OCI-LY3 (cell line): ENCODE measurements around the gene AGR2.

ENCODE experiments used
- H2AFZ ChIP-seq: fragments of 200-600, 300-600 bp; shearing (Covaris generic); 2 replicates; pipeline ENCODE4 v1.6.0; 2014; ENCODE audit warnings: antibody characterized with exemption, low read depth, low read length
- H3K27ac ChIP-seq: fragments of 200-600, 300-600 bp; sonication (generic); 2 replicates; pipeline ENCODE4 v1.5.1; 2014; ENCODE audit warnings: mild to moderate bottlenecking, low read length, moderate library complexity, mixed read lengths
- H3K27me3 ChIP-seq: fragments of 200-600, 300-600 bp; sonication (generic); 2 replicates; pipeline ENCODE4 v1.6.1; 2014; ENCODE audit warnings: low read depth, low read length, mixed read lengths
- H3K36me3 ChIP-seq: fragments of 200-600, 300-600 bp; sonication (generic); replicated peaks from 2 replicates; pipeline ENCODE3; 2014; ENCODE audit warnings: low read depth, low read length, mixed read lengths
- H3K4me1 ChIP-seq: fragments of 300-600, 200-600 bp; sonication (generic); 2 replicates; pipeline ENCODE4 v1.6.1; 2014; ENCODE audit warnings: low read length, mixed read lengths
- H3K4me2 ChIP-seq: fragments of 200-600, 300-600 bp; sonication (generic); 2 replicates; pipeline ENCODE4 v1.6.1; 2014; ENCODE audit warnings: low read length, mixed read lengths
- H3K4me3 ChIP-seq: fragments of 300-600, 200-600 bp; sonication (generic); 2 replicates; pipeline ENCODE4 v1.5.1; 2014; ENCODE audit warnings: antibody characterized with exemption, mild to moderate bottlenecking, low read length, moderate library complexity
- H3K79me2 ChIP-seq: fragments of 300-600, 200-600 bp; shearing (Covaris generic); 2 replicates; pipeline ENCODE4 v1.6.1; 2014; ENCODE audit warnings: mild to moderate bottlenecking, low read length, mixed read lengths
- H3K9ac ChIP-seq: fragments of 300-600, 200-600 bp; shearing (Covaris generic); 2 replicates; pipeline ENCODE4 v1.6.0; 2014; ENCODE audit warnings: mild to moderate bottlenecking, low read length, moderate library complexity
- H3K9me3 ChIP-seq: fragments of 200-600, 300-600 bp; shearing (Covaris generic); 2 replicates; pipeline ENCODE4 v1.6.1; 2014; ENCODE audit warnings: low read length, mixed read lengths; ENCODE audit not compliant: insufficient read depth
- H4K20me1 ChIP-seq: fragments of 200-600, 300-600 bp; sonication (generic); 2 replicates; pipeline ENCODE4 v1.6.1; 2016; ENCODE audit warnings: low read length, mixed read lengths; ENCODE audit not compliant: insufficient read depth
- EZH2phosphoT487 ChIP-seq: fragments of 200-600 bp; shearing (Covaris generic); IDR thresholded peaks from 2 replicates; pipeline ENCODE4 v1.6.1; 2018; ENCODE audit warnings: antibody characterized with exemption, mixed run types, low read depth
- TF ChIP-seq, protein P1 (sequence below): fragments of 200-600, 300-600 bp; sonication (generic); IDR thresholded peaks from 2 replicates; pipeline ENCODE4 v1.5.1; 2014; ENCODE audit warnings: antibody characterized with exemption, low read length, low read depth

The AGR2 gene

DNA sequence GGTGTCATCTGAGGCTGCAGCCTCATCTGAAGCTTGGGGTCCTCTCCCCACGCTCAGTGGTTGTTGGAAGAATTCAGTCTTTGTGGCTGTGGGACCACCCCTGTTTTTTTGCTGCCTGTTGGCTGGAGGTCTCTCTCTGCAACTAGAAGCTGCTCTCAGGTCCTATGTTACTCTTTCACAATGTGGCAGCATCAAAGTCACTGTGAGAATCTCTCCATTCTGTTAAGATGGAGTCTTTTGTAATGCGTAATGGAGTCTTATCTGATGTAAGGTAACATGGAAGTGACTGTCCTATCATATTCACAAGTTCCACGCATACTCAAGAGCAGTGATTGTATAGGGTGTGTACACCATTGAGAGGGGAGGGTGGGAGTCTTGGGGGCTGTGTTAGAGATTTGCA is 26.3 kb downstream of the AGR2 start:
- no peak overlapping the region for H3K27ac ChIP-seq
- TF ChIP-seq, protein P1, sequence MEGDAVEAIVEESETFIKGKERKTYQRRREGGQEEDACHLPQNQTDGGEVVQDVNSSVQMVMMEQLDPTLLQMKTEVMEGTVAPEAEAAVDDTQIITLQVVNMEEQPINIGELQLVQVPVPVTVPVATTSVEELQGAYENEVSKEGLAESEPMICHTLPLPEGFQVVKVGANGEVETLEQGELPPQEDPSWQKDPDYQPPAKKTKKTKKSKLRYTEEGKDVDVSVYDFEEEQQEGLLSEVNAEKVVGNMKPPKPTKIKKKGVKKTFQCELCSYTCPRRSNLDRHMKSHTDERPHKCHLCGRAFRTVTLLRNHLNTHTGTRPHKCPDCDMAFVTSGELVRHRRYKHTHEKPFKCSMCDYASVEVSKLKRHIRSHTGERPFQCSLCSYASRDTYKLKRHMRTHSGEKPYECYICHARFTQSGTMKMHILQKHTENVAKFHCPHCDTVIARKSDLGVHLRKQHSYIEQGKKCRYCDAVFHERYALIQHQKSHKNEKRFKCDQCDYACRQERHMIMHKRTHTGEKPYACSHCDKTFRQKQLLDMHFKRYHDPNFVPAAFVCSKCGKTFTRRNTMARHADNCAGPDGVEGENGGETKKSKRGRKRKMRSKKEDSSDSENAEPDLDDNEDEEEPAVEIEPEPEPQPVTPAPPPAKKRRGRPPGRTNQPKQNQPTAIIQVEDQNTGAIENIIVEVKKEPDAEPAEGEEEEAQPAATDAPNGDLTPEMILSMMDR: no peak
- TF ChIP-seq EZH2phosphoT487: no peak
- H3K9me3 ChIP-seq: no peaks in the 10 kb centered on the region
- H3K4me1 ChIP-seq: peaks cover 5% of the 10 kb centered on the region
- no peak overlapping the region for H2AFZ ChIP-seq
- no peaks in the 10 kb centered on the region for H3K79me2 ChIP-seq
- no peaks in the 10 kb centered on the region for H3K27me3 ChIP-seq
- no peaks in the 10 kb centered on the region for H3K36me3 ChIP-seq
- no peaks in the 10 kb centered on the region for H4K20me1 ChIP-seq
- H3K4me3 ChIP-seq: no peak overlapping the region
- H3K4me2 ChIP-seq: no peak overlapping the region
- H3K9ac ChIP-seq: no peak overlapping the region

DNA sequence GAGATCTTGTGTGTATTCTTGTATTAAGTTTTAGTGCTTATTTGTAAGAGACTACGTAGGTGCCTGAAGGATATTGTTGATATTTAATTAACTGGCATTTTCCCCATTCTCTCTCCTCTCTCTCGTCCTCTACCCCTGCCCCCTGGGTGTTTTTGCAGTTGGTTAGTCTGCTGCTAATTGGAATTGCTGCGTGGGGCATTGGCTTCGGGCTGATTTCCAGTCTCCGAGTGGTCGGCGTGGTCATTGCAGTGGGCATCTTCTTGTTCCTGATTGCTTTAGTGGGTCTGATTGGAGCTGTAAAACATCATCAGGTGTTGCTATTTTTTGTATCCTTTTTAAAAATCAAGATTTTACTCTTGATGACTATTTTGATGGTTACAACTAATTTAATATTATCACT is 28.7 kb downstream of the AGR2 start:
- H3K27me3 ChIP-seq: no peaks in the 10 kb centered on the region
- H3K79me2 ChIP-seq: no peaks in the 10 kb centered on the region
- no peaks in the 10 kb centered on the region for H3K9me3 ChIP-seq
- no peak overlapping the region for H3K4me2 ChIP-seq
- no peak overlapping the region for H2AFZ ChIP-seq
- no peak overlapping the region for H3K27ac ChIP-seq
- peaks cover 16% of the 10 kb centered on the region for H3K4me1 ChIP-seq
- H4K20me1 ChIP-seq: no peaks in the 10 kb centered on the region
- H3K4me3 ChIP-seq: no peak overlapping the region
- TF ChIP-seq, protein P1: no peak
- TF ChIP-seq EZH2phosphoT487: no peak
- no peaks in the 10 kb centered on the region for H3K36me3 ChIP-seq
- H3K9ac ChIP-seq: no peak overlapping the region

DNA sequence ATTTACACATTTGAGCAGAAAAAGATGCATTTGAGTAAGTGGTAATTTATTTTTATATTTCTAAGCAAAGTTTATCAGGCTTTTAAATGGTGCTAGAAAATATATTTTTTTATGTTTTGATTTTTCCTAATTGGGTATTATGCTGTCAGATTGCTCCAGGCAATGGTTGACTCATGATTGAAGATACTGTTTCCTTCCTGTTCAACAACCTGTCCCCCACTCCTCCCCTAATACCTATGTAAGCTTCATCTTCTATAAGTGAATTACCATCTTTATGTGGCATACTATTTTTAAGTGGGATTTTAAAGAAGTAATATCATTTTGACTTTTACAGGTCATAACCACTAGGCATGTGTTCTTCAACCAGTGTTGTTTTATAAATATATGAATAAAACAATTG is 29.8 kb downstream of the AGR2 start:
- H3K36me3 ChIP-seq: no peaks in the 10 kb centered on the region
- no peak overlapping the region for H3K4me2 ChIP-seq
- no peak overlapping the region for H2AFZ ChIP-seq
- H3K27me3 ChIP-seq: no peaks in the 10 kb centered on the region
- H3K9ac ChIP-seq: no peak overlapping the region
- no peak for TF ChIP-seq EZH2phosphoT487
- TF ChIP-seq, protein P1: no peak
- H4K20me1 ChIP-seq: no peaks in the 10 kb centered on the region
- H3K4me1 ChIP-seq: peaks cover 19% of the 10 kb centered on the region
- no peak overlapping the region for H3K4me3 ChIP-seq
- H3K79me2 ChIP-seq: no peaks in the 10 kb centered on the region
- H3K27ac ChIP-seq: no peak overlapping the region
- no peaks in the 10 kb centered on the region for H3K9me3 ChIP-seq

DNA sequence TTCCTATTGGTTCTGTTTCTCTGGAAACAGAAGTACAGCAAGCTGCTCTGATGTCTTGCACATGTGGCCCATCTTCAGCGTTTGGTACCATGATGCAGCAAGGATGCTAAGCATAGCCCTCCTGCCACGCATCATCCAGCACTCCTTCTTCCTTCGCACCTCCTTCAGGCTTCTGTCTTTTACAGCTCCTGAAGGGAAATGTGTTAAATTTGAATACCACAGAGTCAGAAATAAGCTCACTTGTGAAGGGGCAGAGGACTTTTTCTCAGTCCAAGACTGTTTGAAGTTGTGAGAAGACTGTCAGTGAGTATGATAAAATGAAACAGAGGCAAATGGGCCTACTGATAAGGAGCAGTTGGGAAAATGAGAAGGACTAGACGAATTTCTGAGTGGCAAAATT is 30.5 kb downstream of the AGR2 start:
- Histone ChIP-seq H3K27me3 (no peaks in the 10 kb centered on the region), H3K4me3 (no peak overlapping the region), H3K4me1 (peaks cover 19% of the 10 kb centered on the region), H3K79me2 (no peaks in the 10 kb centered on the region), H3K9me3 (no peaks in the 10 kb centered on the region), H4K20me1 (no peaks in the 10 kb centered on the region), H3K36me3 (no peaks in the 10 kb centered on the region), H2AFZ (no peak overlapping the region), H3K9ac (no peak overlapping the region), H3K4me2 (no peak overlapping the region), H3K27ac (no peak overlapping the region)
- TF ChIP-seq, protein P1: no peak
- TF ChIP-seq EZH2phosphoT487: no peak
